Muscle layer of colon (tissue), 2 donors: ENCODE measurements around the gene CLSTN2.

Experiments used
- H3K27ac ChIP-seq: one replicate; pipeline ENCODE4 v1.7.0; 2013; ENCODE audit warnings: low read depth, mild to moderate bottlenecking, low read length, moderate library complexity
- H3K27me3 ChIP-seq, 2 donors: one replicate each; pipeline ENCODE4 v1.7.0; 2013; ENCODE audit warnings: low read length in 2 of 2, mild to moderate bottlenecking in 2 of 2; ENCODE audit not compliant: insufficient read depth in 2 of 2, control insufficient read depth in 1 of 2
- H3K36me3 ChIP-seq: one replicate; pipeline ENCODE4 v1.7.0; 2013; ENCODE audit warnings: mild to moderate bottlenecking, low read length; ENCODE audit not compliant: insufficient read depth
- H3K4me1 ChIP-seq: one replicate; pipeline ENCODE4 v1.7.0; 2013; ENCODE audit warnings: mild to moderate bottlenecking, low read length; ENCODE audit not compliant: insufficient read depth
- H3K4me3 ChIP-seq, 2 donors: one replicate each; pipeline ENCODE4 v1.7.0; 2013; ENCODE audit warnings: low read length in 2 of 2, low read depth in 1 of 2, mild to moderate bottlenecking in 1 of 2, moderate library complexity in 1 of 2
- H3K9ac ChIP-seq: one replicate; pipeline ENCODE4 v1.7.0; 2013; ENCODE audit warnings: low read length
- H3K9me3 ChIP-seq: one replicate; pipeline ENCODE4 v1.7.0; 2013; ENCODE audit warnings: mild to moderate bottlenecking, low read length
- donor health status: abdominal sarcoma.
- donor health status: Adenocarcinoma of cecum.

CLSTN2 gene

GRCh38 chr3:140341203-140341602 lies 406.2 kb downstream of the CLSTN2 start:
- no peaks in the 10 kb centered on the region for H3K36me3 ChIP-seq
- no peak overlapping the region for H3K27ac ChIP-seq
- no peak overlapping the region for H3K4me3 ChIP-seq
- H3K9me3 ChIP-seq, result no peaks in the 10 kb centered on the region
- no peaks in the 10 kb centered on the region for H3K27me3 ChIP-seq
- no peak overlapping the region for H3K9ac ChIP-seq
- no peaks in the 10 kb centered on the region for H3K4me1 ChIP-seq

GRCh38 chr3:140341817-140342403 lies 406.9 kb downstream of the CLSTN2 start:
- H3K36me3 ChIP-seq, result no peaks in the 10 kb centered on the region
- H3K27me3 ChIP-seq, result no peaks in the 10 kb centered on the region
- H3K4me1 ChIP-seq, result no peaks in the 10 kb centered on the region
- H3K4me3 ChIP-seq, result no peak overlapping the region
- no peak overlapping the region for H3K27ac ChIP-seq
- no peaks in the 10 kb centered on the region for H3K9me3 ChIP-seq
- H3K9ac ChIP-seq, result no peak overlapping the region

DNA sequence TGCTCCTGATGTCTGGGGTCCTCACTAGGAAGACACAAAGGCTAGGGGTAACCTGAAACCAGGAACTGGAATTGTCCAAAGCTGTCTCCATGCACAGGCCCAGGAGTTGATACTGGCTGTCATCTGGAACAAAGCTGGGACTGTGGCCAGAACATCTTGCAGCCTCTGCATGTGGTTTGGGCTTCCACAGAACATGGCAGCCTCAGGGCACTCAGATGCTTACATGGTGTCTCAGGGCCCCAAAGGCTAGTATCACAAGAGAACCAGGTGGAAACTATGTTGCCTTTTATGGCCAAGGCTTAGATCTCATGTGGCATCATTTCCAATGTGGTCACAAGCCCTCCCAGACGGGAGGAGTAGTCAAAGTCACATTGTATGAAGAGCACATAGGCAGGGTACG lies 407.7 kb downstream of the CLSTN2 start:
- no peak overlapping the region for H3K27ac ChIP-seq
- H3K9ac ChIP-seq, result no peak overlapping the region
- H3K36me3 ChIP-seq, result no peaks in the 10 kb centered on the region
- no peak overlapping the region for H3K4me3 ChIP-seq
- H3K4me1 ChIP-seq, result no peaks in the 10 kb centered on the region
- no peaks in the 10 kb centered on the region for H3K9me3 ChIP-seq
- H3K27me3 ChIP-seq, result no peaks in the 10 kb centered on the region

DNA sequence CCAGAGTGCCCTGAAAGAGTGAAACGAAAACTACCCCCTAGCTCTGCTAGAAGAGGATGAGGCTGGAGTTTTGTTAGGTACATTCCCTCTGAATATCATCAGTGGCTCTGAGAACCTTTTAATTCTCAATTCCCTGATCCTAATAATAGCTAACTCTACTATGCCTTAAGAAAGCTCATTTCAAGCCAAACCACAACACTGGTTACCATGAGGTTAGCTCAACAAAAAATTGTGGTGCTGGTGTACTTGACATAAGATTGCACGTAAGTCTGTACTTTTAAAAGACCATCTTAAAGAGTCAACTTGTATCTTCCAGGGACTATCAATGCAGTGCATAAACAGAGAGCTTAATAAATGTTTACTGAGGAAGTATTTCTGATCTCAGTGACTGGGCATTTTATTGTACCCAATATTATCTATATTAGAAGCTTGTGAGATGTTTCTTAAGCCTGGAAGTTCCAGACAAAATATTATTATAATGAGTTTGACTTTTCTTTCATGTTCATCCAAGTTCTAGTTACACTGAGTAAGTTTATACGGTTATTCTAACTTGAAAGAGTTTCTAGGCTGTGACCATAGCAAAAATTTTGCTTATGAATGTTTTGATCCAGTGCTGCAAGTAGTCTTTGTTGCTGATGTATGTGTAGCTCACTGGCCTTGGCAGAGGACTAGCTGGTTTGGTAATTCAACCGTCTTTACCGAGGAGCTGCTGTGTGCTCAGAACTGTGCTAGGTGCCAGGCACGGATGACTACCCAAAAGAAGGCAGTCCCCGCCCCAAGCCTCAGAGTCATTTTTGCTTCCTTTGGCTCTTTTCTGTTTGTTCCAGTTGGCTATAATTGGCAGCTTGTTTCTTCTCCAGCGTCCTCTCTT lies 408.5 kb downstream of the CLSTN2 start:
- Histone ChIP-seq H3K9me3 (no peaks in the 10 kb centered on the region), H3K27me3 (no peaks in the 10 kb centered on the region), H3K4me3 (no peak overlapping the region), H3K27ac (no peak overlapping the region), H3K9ac (no peak overlapping the region), H3K36me3 (no peaks in the 10 kb centered on the region), H3K4me1 (no peaks in the 10 kb centered on the region)

DNA sequence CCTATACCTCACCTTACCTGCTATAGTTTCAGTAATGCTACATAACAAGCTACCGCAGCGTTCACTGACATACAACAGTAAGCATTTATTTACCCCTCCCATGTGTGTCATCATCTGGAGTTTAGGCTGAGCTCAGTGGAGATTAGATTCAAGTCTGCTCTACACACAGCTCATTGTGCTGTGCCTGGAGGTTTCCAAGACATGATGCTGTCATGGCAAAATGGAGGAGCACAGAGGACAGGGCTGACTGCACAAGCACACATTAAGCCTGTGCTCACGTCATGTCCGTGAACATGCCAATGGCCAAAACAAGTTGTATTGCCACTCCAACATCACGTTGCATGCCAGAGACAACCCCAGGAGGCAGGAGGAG lies 409.1 kb downstream of the CLSTN2 start:
- no peaks in the 10 kb centered on the region for H3K27me3 ChIP-seq
- H3K36me3 ChIP-seq, result no peaks in the 10 kb centered on the region
- H3K9me3 ChIP-seq, result no peaks in the 10 kb centered on the region
- no peak overlapping the region for H3K4me3 ChIP-seq
- no peak overlapping the region for H3K9ac ChIP-seq
- no peak overlapping the region for H3K27ac ChIP-seq
- no peaks in the 10 kb centered on the region for H3K4me1 ChIP-seq

DNA sequence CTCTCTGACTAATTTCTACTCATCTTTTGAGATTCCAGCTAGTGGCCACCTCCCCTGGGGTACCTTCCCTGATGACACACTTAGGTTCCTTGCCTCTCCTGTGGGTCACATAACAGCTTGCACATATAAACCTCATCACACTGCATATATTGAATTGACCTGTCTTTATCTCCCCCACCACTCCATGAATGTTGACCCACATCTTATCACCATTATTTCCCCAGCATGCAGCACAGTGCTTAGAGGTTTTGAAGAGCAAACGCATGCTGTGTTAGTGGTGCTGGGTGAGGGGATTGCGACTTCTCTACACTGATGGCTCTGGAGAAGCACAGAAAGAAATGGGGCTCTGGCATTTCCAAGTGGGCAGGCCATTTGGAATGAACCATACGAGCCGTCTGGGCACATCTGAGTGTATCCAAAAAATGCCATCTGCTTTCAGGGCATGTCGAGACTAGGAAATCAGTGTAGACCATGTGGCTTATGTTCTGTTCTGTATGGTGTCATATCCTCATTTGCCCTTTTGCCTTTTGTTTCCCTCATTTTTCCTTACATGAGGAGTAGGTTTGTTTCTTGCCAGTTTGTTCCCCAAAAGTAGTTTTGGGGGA lies 409.7 kb downstream of the CLSTN2 start:
- Histone ChIP-seq H3K4me3 (no peak overlapping the region), H3K9ac (no peak overlapping the region), H3K4me1 (no peaks in the 10 kb centered on the region), H3K27ac (no peak overlapping the region), H3K9me3 (no peaks in the 10 kb centered on the region), H3K36me3 (no peaks in the 10 kb centered on the region), H3K27me3 (no peaks in the 10 kb centered on the region)

GRCh38 chr3:140347151-140347550 lies 412.2 kb downstream of the CLSTN2 start:
- Histone ChIP-seq H3K36me3 (no peaks in the 10 kb centered on the region), H3K4me1 (no peaks in the 10 kb centered on the region), H3K4me3 (no peak overlapping the region), H3K27ac (no peak overlapping the region), H3K9ac (no peak overlapping the region), H3K27me3 (no peaks in the 10 kb centered on the region), H3K9me3 (no peaks in the 10 kb centered on the region)

- no peaks in the 10 kb centered on the region for H3K36me3 ChIP-seq
- H3K4me1 ChIP-seq, result no peaks in the 10 kb centered on the region
- no peak overlapping the region for H3K4me3 ChIP-seq
- no peaks in the 10 kb centered on the region for H3K9me3 ChIP-seq
- H3K9ac ChIP-seq, result no peak overlapping the region
- no peak overlapping the region for H3K27ac ChIP-seq
- H3K27me3 ChIP-seq, result no peaks in the 10 kb centered on the region
These were observed 415.0 kb downstream of the CLSTN2 start for GRCh38 chr3:140349938-140350337.

DNA sequence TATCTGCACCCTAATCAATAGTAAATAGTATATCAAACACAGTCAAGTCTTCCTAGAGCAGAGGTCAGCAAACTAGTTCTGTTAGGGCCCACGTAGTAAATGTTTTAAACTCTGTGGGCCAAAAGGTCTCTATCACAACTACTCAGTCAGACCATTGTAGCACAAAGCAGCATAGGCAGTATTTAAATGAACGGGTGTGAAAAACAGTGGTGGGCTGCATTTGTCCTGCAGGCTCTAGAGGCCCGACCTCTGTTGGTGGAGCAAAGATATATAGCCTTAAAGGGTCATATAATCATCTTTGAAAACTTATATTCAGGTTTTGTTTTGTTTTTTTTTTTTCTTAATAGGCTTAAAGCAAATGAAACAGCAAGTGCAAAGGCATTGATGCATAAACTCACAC lies 416.5 kb downstream of the CLSTN2 start:
- Histone ChIP-seq H3K4me1 (no peaks in the 10 kb centered on the region), H3K36me3 (no peaks in the 10 kb centered on the region), H3K9me3 (no peaks in the 10 kb centered on the region), H3K27me3 (no peaks in the 10 kb centered on the region), H3K27ac (no peak overlapping the region), H3K4me3 (no peak overlapping the region), H3K9ac (no peak overlapping the region)

GRCh38 chr3:140355481-140355880 lies 420.5 kb downstream of the CLSTN2 start:
- Histone ChIP-seq H3K27ac (no peak overlapping the region), H3K4me1 (no peaks in the 10 kb centered on the region), H3K36me3 (no peaks in the 10 kb centered on the region), H3K27me3 (no peaks in the 10 kb centered on the region), H3K4me3 (no peak overlapping the region), H3K9ac (no peak overlapping the region), H3K9me3 (no peaks in the 10 kb centered on the region)

DNA sequence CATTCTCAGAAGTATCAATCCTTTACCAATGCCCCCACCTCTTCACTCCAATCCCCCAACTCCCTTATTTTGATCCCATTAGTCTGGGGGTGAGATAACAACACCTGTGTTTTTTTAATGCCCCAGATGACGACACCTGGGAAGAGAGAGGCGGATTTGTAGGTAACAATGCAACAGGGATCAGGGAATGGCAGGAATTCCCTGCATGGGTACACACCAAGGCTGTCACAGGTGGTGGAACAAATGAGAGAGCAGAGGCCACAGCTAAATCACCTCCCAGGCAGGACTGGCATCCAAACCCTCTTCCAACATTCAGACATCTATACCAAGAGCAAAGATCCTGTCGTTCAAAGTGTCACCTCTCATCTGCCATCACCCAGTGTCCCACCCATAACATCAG lies 423.7 kb downstream of the CLSTN2 start:
- H3K36me3 ChIP-seq, result no peaks in the 10 kb centered on the region
- no peaks in the 10 kb centered on the region for H3K27me3 ChIP-seq
- no peak overlapping the region for H3K4me3 ChIP-seq
- no peaks in the 10 kb centered on the region for H3K9me3 ChIP-seq
- H3K27ac ChIP-seq, result no peak overlapping the region
- no peak overlapping the region for H3K9ac ChIP-seq
- H3K4me1 ChIP-seq, result no peaks in the 10 kb centered on the region
